ENCODE results near the gene CUX1.

CUX1 gene

GRCh38 chr7:102096706-102097427 lies 279.4 kb downstream of the CUX1 start:
- no peak for DNase-seq (ENCODE audit: low read depth, low spot score)

GRCh38 chr7:102097601-102098161 lies 280.3 kb downstream of the CUX1 start:
- no peak for DNase-seq (ENCODE audit: low read depth, low spot score)

DNA sequence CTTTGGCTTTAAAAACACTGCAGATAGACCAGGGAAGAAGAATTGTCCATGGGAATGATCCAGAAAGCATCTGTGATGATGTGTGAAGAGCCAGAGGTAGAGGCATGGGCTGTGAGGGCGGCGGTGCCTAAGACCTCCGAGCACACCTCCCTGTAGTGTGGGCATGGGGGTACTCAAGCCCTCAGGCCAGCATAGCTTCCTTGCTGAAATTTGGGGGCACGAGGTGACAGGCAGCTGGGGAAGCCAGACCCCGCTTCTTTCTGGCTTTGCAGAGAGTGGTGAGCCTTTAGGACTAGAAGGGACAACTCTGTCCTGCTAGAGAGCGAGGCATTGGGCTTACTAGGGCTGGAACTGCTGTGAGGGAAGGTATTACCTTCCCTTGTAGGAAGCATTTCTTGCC lies 281.6 kb downstream of the CUX1 start:
- no peak for DNase-seq (ENCODE audit: low read depth, low spot score)

DNA sequence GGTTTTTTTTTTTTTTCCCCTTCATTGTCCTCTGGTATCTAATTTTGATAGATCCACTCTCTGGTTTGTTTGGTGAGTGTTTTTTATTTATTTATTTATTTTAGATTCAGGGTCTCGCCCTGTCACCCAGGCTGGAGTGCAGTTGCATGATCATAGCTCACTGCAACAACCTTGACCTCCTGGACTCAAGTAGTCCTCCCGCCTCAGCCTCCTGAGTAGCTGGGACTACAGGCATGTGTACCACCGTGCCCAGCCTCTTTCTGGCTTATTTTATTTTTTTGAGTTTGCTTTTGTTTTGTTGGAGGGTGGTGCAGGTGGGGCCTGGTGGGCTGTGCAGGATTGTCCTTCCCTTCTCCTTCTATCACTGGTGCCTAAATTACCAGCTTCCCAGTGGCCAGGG lies 282.0 kb downstream of the CUX1 start:
- no peak for DNase-seq (ENCODE audit: low read depth, low spot score)

GRCh38 chr7:102101111-102101551 lies 283.7 kb downstream of the CUX1 start:
- DNase-seq (ENCODE audit: low read depth, low spot score), result no peak

DNA sequence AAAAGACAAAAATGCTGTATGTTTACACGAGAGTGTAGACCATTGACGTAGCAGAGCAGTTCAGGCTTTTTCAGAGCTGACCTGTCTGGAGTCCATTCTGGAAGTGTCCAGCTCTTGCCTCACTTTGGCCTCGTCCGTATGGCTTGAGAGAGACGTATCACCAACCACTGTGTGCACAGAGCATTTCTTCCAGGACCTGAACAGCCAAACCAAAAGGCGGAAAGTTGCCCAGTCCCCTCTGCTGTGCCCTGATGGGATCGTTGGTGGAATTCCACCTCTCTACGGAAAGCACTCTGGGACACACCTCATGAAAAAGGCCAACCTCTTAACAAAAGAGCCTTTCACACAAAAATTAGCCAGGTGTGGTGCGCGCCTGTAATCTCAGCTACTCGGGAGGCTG lies 284.5 kb downstream of the CUX1 start:
- DNase-seq (ENCODE audit: low read depth, low spot score), result no peak

GRCh38 chr7:102103027-102103372 lies 285.6 kb downstream of the CUX1 start:
- no peak for DNase-seq (ENCODE audit: low read depth, low spot score)

GRCh38 chr7:102104245-102104644 lies 286.8 kb downstream of the CUX1 start:
- no peak for DNase-seq (ENCODE audit: low read depth, low spot score)

DNA sequence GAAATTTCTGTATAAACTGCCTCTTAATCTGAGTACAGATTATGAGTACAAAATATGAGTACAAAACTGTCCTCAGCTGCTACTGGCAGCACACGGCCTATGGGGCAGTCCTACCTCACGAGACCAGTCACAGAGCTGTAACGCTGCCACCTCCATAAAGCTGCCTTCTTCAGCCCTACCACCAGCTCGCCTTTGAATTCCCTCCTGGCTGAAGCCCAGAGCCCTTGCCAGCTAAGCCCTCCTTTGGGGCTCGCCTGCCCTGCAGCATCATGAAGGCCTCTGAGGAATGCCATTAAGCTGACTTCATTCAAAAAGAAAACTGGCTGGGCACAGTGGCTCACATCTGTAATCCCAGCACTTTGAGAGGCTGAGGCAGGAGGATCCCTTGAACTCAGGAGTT lies 289.2 kb downstream of the CUX1 start:
- DNase-seq (ENCODE audit: low read depth, low spot score), result no peak

- DNase-seq (ENCODE audit: low read depth, low spot score), result no peak
These were observed 290.2 kb downstream of the CUX1 start for GRCh38 chr7:102107474-102108104.

- DNase-seq (ENCODE audit: low read depth, low spot score), result no peak
These were observed 293.9 kb downstream of the CUX1 start for GRCh38 chr7:102111061-102112041.

- no peak for DNase-seq (ENCODE audit: low read depth, low spot score)
These were observed 297.8 kb downstream of the CUX1 start for GRCh38 chr7:102115181-102115580.

- DNase-seq (ENCODE audit: low read depth, low spot score), result no peak
These were observed 298.5 kb downstream of the CUX1 start for GRCh38 chr7:102115931-102116330.

- no peak for DNase-seq (ENCODE audit: low read depth, low spot score)
These were observed 300.3 kb downstream of the CUX1 start for GRCh38 chr7:102117743-102118142.

GRCh38 chr7:102119213-102119651 lies 301.8 kb downstream of the CUX1 start:
- DNase-seq (ENCODE audit: low read depth, low spot score), result no peak

GRCh38 chr7:102119925-102120324 lies 302.5 kb downstream of the CUX1 start:
- no peak for DNase-seq (ENCODE audit: low read depth, low spot score)

DNA sequence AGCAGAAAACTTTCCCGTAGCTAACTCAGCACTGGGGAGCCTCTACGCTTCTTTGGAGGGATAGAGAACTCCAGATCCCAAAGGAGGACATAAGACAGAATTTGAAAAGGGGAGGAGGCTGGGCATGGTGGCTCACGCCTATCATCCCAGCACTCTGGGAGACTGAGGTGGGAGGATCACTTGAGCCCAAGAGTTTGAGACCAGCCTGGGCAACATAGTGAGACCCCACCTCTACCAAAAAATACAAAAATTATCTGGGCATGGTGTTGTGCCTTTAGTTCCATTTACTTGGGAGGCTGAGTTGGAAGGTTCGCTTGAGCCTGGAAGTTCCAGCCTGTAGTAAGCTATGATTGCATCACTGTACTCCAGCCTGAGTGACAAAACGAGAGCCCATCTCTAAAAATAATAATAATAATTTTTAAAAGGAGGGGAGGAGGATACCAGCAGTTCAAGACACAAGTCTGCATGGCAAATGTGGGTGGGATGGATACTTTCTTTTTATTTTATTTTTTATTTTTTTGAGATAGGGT lies 303.3 kb downstream of the CUX1 start:
- DNase-seq (ENCODE audit: low read depth, low spot score), result no peak

DNA sequence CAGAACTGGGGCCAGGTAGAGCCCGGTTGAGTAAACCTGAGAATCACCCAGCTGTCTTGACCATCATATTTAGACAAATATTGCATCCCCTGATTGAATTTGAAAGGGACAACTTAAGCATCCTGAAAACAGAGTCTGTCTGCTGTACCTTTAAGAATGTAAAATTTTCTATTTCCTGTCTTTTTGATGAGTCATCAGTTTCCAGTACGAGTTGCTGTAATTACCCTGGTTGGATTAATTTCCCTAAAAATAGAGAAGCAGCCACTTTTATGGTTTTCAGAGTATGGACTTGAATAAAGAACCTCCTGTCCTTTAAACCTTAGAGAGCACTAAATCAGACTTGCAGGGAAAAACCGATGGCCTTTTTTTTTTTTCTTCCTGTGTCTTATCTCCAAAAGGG lies 304.6 kb downstream of the CUX1 start:
- DNase-seq (ENCODE audit: low read depth, low spot score), result no peak

- DNase-seq (ENCODE audit: low read depth, low spot score), result no peak
These were observed 307.7 kb downstream of the CUX1 start for GRCh38 chr7:102125127-102125596.

- no peak for DNase-seq (ENCODE audit: low read depth, low spot score)
These were observed 310.9 kb downstream of the CUX1 start for GRCh38 chr7:102128303-102128702.

DNA sequence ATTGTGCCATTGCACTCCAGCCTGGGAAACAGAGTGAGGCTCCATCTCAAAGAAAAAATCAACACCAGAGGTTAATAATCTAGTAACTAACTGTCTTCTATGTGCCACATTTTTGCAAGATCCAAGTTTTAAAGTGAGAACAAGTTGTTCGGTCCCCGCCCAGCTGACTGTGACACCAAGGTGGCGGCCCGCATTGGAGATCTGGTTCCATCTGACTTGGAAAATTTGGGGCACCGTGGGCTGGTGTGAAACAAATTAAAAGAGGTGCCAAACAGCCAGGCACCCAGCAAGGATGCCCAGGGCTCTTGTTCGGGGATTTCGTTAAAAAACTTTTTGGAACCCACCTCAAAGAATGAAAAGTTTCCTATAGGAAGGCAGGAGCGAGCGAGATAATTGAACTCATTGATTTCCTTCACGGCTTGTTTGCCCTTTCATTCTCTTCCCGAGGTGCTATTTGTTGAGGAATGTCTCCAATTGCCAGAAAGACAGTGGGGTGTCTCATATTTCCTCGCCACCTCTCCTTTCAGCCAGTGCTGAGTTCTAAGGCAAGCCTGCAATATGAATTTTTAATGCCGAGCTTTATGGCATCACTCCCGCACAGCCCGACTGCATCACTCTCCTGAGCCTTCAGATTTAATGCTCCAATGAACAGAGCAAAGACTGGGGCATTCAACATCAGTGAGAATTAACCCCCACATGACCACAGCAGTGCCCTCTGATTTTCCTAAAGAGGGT lies 312.4 kb downstream of the CUX1 start:
- no peak for DNase-seq (ENCODE audit: low read depth, low spot score)

Data from activated CD4-positive, CD25-positive, alpha-beta regulatory T cell treated with anti-CD3 and anti-CD28 coated beads, Interleukin-2, amount 50 U/mL, for 16 hours (primary cell).